Prostate gland (tissue), 2 donors: ENCODE measurements around the gene ANKS6. TPM values are rescaled to one million over a fixed set of nuclear protein-coding genes. Genes with fewer than 3 reads are reported as not detected.

Source experiments
- DNase-seq: peaks from one replicate; pipeline ENCODE4 v3.0.0-alpha.2; 2019; ENCODE audit warnings: low spot score
- H3K27ac ChIP-seq, 2 donors: fragments of 200-600 bp; sonication (generic); 2 replicates each; pipeline ENCODE4 v1.5.1; 2017 to 2019
- H3K27me3 ChIP-seq: fragments of 200-600 bp; sonication (generic); replicated peaks from 2 replicates; pipeline ENCODE4 v1.5.1; 2019; ENCODE audit not compliant: insufficient read depth
- H3K36me3 ChIP-seq, 2 donors: fragments of 200-600 bp; sonication (generic); 1 replicate in 1 of 2; 2 replicates in 1 of 2; pipeline versions ENCODE4 v1.5.1 to v1.8.1; 2017 to 2019
- H3K4me1 ChIP-seq: fragments of 200-600 bp; sonication (generic); replicated peaks from 2 replicates; pipeline ENCODE4 v1.5.1; 2019
- H3K4me3 ChIP-seq, 2 donors: fragments of 200-600 bp; sonication (generic); 2 replicates each; pipeline ENCODE4 v1.5.1; 2017 to 2019
- H3K9me3 ChIP-seq: fragments of 200-600 bp; sonication (generic); 2 replicates; pipeline ENCODE4 v1.5.1; 2017
- POLR2A ChIP-seq: fragments of 450-650 bp; IDR thresholded peaks from one replicate; pipeline ENCODE4 v1.6.1; 2016; ENCODE audit warnings: antibody characterized with exemption, mild to moderate bottlenecking
- POLR2AphosphoS5 ChIP-seq: sonication (generic); formaldehyde crosslinking; IDR thresholded peaks from one replicate; pipeline ENCODE4 v1.6.1; 2017; ENCODE audit warnings: antibody characterized with exemption
- WGBS: methylation state at CpG from one replicate; pipeline ENCODE4 v1.1.5; 2018; 5-methylcytosine and 5-hydroxymethylcytosine counted together
- intact Hi-C: fragments of 100-400 bp; cut with DNase I; formaldehyde crosslinking; loops from one replicate; pipeline ENCODE4 v1.14.2; 2022
- total RNA-seq, 2 donors: library from RNA; depleted of rRNA; stranded (reverse); fragments of >200 nt; gene quantifications; one replicate each; pipeline ENCODE4 v1.1.0, GENCODE V29; 2016
- TF ChIP-seq, protein P1 (sequence below), 4 experiments: fragments of 200-600 bp in 2 of 4; fragments of 450-650 bp in 2 of 4; sonication (generic) in 2 of 4; IDR thresholded peaks; 1 replicate in 3 of 4; 2 replicates in 1 of 4; pipeline ENCODE4 v1.5.1; 2016 to 2019; ENCODE audit warnings: antibody characterized with exemption in 4 of 4, mild to moderate bottlenecking in 2 of 4, moderate library complexity in 2 of 4

ANKS6 gene
- total RNA-seq, 2 donors from 2014 or later, result 11.6 to 18.8 TPM

DNA sequence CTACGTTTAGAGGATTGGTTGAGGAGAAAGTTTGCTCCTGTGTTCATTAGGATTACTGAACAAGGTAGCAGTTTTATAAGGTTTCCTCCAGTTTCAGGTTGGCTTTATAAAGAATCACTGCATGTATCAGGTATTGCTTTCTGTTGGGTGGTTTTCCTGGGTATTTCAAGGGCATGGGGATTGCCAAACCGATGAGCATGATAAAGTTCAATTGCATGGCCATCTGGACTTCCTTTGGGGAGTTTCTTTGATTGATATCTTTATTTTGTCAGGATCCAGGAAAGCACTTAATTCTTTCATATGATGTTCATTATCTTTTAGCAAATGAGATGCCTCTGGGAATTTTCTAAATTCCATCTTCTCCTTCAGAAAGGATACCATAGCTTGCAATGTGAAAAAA, 77.3 kb downstream of the ANKS6 start:
- Histone ChIP-seq H3K4me3 (no peak overlapping the region), H3K27me3 (no peaks in the 10 kb centered on the region), H3K27ac (no peak overlapping the region), H3K4me1 (no peaks in the 10 kb centered on the region), H3K9me3 (no peaks in the 10 kb centered on the region), H3K36me3 (no peaks in the 10 kb centered on the region)
- no peak for TF ChIP-seq POLR2AphosphoS5
- TF ChIP-seq, protein P1, sequence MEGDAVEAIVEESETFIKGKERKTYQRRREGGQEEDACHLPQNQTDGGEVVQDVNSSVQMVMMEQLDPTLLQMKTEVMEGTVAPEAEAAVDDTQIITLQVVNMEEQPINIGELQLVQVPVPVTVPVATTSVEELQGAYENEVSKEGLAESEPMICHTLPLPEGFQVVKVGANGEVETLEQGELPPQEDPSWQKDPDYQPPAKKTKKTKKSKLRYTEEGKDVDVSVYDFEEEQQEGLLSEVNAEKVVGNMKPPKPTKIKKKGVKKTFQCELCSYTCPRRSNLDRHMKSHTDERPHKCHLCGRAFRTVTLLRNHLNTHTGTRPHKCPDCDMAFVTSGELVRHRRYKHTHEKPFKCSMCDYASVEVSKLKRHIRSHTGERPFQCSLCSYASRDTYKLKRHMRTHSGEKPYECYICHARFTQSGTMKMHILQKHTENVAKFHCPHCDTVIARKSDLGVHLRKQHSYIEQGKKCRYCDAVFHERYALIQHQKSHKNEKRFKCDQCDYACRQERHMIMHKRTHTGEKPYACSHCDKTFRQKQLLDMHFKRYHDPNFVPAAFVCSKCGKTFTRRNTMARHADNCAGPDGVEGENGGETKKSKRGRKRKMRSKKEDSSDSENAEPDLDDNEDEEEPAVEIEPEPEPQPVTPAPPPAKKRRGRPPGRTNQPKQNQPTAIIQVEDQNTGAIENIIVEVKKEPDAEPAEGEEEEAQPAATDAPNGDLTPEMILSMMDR (IDR thresholded peaks at IDR 0.05), result no peak
- no peak for TF ChIP-seq POLR2A
- no peak for DNase-seq
- WGBS, result 62% methylated on average over 2 of the region's 2 CpGs
- intact Hi-C loops, result no loop called here

DNA sequence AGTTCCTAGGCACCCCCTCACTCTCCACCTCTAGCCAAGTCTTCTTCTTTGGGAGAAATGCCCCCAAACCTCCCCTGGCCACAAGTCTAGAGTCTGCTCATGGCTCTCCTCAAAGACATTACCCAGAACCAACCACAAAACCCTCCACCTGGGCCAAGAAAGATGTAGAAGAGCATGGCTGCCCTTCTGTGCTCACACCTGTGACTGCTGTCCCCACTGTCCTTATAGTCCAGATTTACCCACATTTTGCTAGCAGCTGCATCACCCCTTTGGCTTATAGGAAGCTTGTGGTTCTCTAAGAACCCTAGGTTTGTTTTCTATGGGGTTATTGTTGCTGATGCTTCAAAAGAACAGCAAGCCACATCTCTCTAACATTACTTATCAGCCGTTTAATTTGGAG, 81.5 kb downstream of the ANKS6 start:
- TF ChIP-seq POLR2A (no peak), POLR2AphosphoS5 (no peak)
- TF ChIP-seq, protein P1 (IDR thresholded peaks at IDR 0.05), result no peak
- intact Hi-C loops, result no loop called here
- peaks cover 5% of the 10 kb centered on the region for H3K27me3 ChIP-seq
- no peaks in the 10 kb centered on the region for H3K4me1 ChIP-seq
- no peak overlapping the region for H3K27ac ChIP-seq
- H3K4me3 ChIP-seq, result no peak overlapping the region
- H3K9me3 ChIP-seq, result no peaks in the 10 kb centered on the region
- 84% methylated on average over 1 of the region's 1 CpG for WGBS
- H3K36me3 ChIP-seq, result no peaks in the 10 kb centered on the region
- no peak for DNase-seq

DNA sequence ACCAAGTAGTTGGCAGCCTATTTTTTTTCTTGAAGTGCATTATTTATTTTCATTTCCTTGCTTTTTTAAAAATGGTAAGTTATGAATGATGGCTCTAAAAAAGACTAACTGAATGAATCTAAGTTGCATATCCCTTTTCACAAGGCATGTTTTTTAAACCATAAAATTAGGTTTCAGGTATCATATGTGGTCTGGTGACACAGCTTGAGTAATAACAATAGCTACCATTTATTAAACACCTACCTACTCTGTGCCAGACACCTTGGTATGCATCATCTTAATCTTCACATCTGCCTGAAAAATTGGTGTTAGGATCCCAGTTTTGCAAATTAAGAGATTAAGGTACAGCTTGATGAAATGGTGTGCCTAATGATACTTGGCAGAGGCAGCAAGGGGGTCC, 83.4 kb downstream of the ANKS6 start:
- intact Hi-C loops, result no loop called here

DNA sequence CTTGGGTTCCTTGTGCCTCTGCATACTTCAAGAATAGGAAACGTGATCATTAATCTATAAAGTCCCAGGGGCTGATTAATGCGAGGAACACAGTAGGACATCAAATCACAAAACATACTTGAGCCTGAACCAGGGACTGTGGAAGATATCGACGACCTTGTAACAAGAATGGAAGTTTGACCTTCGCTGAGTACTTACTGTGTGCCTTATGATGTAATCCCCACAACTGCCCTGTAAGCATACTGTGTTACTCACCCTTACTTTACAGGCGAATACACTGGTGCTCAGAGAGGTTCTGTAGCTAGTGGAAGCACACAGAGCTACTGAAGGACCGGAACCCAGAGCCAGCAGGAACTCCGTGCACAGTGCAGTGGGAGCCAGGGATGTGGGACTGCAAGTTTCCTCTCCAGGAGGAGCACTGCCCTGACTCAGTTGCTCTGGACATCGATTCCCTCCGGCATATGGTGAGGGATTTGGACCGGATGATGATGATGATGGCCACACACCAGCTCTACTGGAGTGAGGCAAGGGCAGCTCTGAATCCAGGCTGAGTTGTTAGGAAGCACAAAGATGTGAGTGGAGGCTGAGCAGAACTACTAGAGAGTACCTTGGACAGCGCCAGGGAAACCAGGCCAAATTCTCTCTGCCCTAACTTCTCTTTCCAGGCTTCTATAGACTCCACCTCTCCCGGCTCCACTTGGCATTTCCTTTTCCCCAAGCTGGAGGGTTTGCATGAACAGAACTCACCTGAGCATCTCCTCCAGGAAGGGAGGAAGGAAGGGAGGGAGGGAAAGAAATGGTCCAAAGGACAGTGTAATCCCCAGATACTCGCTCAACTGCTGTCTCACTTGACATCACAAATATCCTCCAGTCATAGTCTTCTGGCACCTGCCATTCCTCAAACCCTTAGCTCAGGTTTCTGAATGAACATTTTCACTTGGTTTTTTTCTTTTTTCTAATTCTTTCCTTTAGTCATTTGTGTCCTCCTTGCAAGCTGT, 86.1 kb downstream of the ANKS6 start:
- WGBS, result 65% methylated on average over 14 of the region's 14 CpGs

More for the DNA sequence above, 83.4 kb downstream of the ANKS6 start:
- H3K36me3 ChIP-seq, result no peaks in the 10 kb centered on the region
- DNase-seq, result no peak
- H3K4me3 ChIP-seq, result no peak overlapping the region
- H3K4me1 ChIP-seq, result no peaks in the 10 kb centered on the region
- TF ChIP-seq, protein P1 (IDR thresholded peaks at IDR 0.05), result no peak
- TF ChIP-seq POLR2A (no peak), POLR2AphosphoS5 (no peak)
- no peaks in the 10 kb centered on the region for H3K9me3 ChIP-seq
- no peak overlapping the region for H3K27ac ChIP-seq
- peaks cover 9% of the 10 kb centered on the region for H3K27me3 ChIP-seq

DNA sequence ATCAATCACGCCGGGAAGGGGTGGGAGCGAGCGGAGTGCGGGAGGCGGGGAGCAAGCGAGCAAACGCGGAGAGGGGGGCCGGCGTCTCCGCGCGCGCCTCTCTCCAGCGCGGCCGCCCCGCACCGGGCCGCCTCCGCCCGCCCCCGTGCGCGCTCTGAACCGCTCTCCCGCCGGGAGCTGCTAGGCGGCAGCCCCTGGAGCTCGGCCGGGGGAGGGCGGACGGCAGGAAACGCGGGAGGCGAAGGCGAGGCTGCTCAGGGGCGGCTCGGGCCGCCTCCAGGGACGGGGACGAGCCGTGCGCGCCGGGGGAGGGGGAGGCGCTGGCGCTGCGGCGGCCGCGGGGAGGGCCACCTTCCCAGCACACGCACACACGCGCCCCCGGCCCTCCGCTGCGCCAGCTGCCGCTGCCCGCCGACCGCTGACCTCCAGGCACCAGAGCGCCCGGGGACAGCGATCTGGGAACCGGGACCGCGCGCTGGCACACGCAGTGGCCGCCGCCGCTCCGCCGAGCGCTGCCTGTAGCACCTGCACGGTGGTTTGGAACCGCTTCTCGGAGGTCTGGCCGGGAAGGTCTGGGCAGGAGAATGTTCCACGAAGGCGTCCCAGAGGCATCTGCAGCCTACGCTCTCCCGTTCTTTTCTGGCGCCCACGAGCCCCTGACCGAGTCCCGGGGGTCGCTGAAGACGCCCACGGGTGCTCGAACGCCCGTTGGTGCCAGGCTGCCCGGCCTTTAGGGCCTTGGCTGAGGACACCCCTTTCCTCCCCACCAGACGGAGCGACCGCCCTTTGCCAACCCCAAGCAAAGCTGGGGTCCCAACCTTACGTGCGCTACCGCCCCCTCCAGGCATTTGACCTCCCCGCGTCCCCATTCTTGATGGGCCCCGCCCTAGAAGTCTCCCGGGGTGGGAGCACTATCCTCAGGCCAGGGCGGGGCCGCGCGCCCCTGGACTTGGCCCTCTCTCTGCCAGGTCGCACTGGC, 87.1 kb downstream of the ANKS6 start, which contains the start of gene GABBR2:
TSS of gene GABBR2 (minus strand) at position 3 of the 979 bp plus-strand sequence. CDS start 198 bp downstream, outside the sequence.
- Histone ChIP-seq H3K27me3 (peaks cover 15% of the 10 kb centered on the region), H3K4me1 (no peaks in the 10 kb centered on the region), H3K4me3 (peak within 1 kb of the TSS; percentile 13 to 32), H3K36me3 (no peaks in the 10 kb centered on the region), H3K9me3 (no peaks in the 10 kb centered on the region), H3K27ac (no peak within 1 kb of the TSS)
- TF ChIP-seq POLR2A (no peak), POLR2AphosphoS5 (no peak)
- TF ChIP-seq, protein P1 (IDR thresholded peaks at IDR 0.05), result no peak
- DNase-seq, result no peak
- WGBS, result 2% methylated on average over 70 of the region's 111 CpGs
- intact Hi-C loops, result no loop called here

More for the DNA sequence above, 86.1 kb downstream of the ANKS6 start:
- no peak for DNase-seq
- H3K4me3 ChIP-seq, result no peak overlapping the region
- intact Hi-C loops, result no loop called here
- H3K4me1 ChIP-seq, result no peaks in the 10 kb centered on the region
- no peak for TF ChIP-seq POLR2A
- no peak for TF ChIP-seq POLR2AphosphoS5
- H3K27me3 ChIP-seq, result peaks cover 15% of the 10 kb centered on the region
- no peak overlapping the region for H3K27ac ChIP-seq
- H3K9me3 ChIP-seq, result no peaks in the 10 kb centered on the region
- no peaks in the 10 kb centered on the region for H3K36me3 ChIP-seq
